HEK293 (cell line): ENCODE data around the gene ZNF329.

Source experiments
- AEBP2 ChIP-seq: fragments of 450-650 bp; formaldehyde crosslinking; IDR thresholded peaks from 2 replicates; pipeline ENCODE4 v1.5.1; 2016; ENCODE audit warnings: missing biosample characterization, missing genetic modification characterization, borderline replicate concordance
- BCL11A ChIP-seq: fragments of 450-650 bp; formaldehyde crosslinking; IDR thresholded peaks from 2 replicates; pipeline ENCODE4 v1.5.1; 2016; ENCODE audit warnings: low read depth, missing biosample characterization, missing genetic modification characterization
- HOXD13 ChIP-seq: sonication (generic); formaldehyde crosslinking; IDR thresholded peaks from 2 replicates; pipeline ENCODE4 v1.8.0; 2022; ENCODE audit warnings: missing genetic modification reagents, borderline replicate concordance
- PATZ1 ChIP-seq: fragments of 450-650 bp; formaldehyde crosslinking; IDR thresholded peaks from 2 replicates; pipeline ENCODE4 v1.5.1; 2016; ENCODE audit warnings: missing biosample characterization, missing genetic modification characterization
- REST ChIP-seq: fragments of 450-650 bp; formaldehyde crosslinking; IDR thresholded peaks from 2 replicates; pipeline ENCODE4 v1.5.1; 2016; ENCODE audit warnings: missing biosample characterization, missing genetic modification characterization
- SCRT1 ChIP-seq: fragments of 450-650 bp; formaldehyde crosslinking; IDR thresholded peaks from 2 replicates; pipeline ENCODE4 v1.5.1; 2016; ENCODE audit warnings: missing biosample characterization, missing genetic modification characterization, borderline replicate concordance
- SCRT2 ChIP-seq: fragments of 450-650 bp; formaldehyde crosslinking; IDR thresholded peaks from 2 replicates; pipeline ENCODE4 v1.5.1; 2016; ENCODE audit warnings: missing biosample characterization, missing genetic modification characterization
- YY1 ChIP-seq: fragments of 450-650 bp; formaldehyde crosslinking; IDR thresholded peaks from 2 replicates; pipeline ENCODE4 v1.5.1; 2018; ENCODE audit warnings: missing biosample characterization, missing genetic modification characterization
- ZBTB11 ChIP-seq: fragments of 450-650 bp; formaldehyde crosslinking; conservative IDR thresholded peaks from 2 replicates; pipeline ENCODE4 v1.5.1; 2016; ENCODE audit warnings: low read depth, missing biosample characterization, missing genetic modification characterization
- ZBTB6 ChIP-seq: fragments of 450-650 bp; formaldehyde crosslinking; IDR thresholded peaks from 2 replicates; pipeline ENCODE4 v1.5.1; 2017; ENCODE audit warnings: missing biosample characterization, missing genetic modification characterization
- ZIC2 ChIP-seq: fragments of 450-650 bp; formaldehyde crosslinking; IDR thresholded peaks from 2 replicates; pipeline ENCODE4 v1.5.1; 2016; ENCODE audit warnings: missing biosample characterization, missing genetic modification characterization
- ZNF274 ChIP-seq, 2 experiments: fragments of 200-500 bp in 1 of 2; fragments of 450-650 bp in 1 of 2; sonication (Bioruptor generic) in 1 of 2; formaldehyde crosslinking in 1 of 2; IDR thresholded peaks; 2 replicates each; pipeline versions ENCODE4 v1.5.1 to v1.6.1; 2014 to 2016; ENCODE audit warnings: borderline replicate concordance in 1 of 2, inconsistent platforms in 1 of 2, low read length in 1 of 2, missing biosample characterization in 1 of 2, missing genetic modification characterization in 1 of 2
- ZNF292 ChIP-seq: fragments of 450-650 bp; formaldehyde crosslinking; IDR thresholded peaks from 2 replicates; pipeline ENCODE4 v1.5.1; 2016; ENCODE audit warnings: low read depth, missing biosample characterization, missing genetic modification characterization, borderline replicate concordance
- ZNF324 ChIP-seq: fragments of 450-650 bp; formaldehyde crosslinking; IDR thresholded peaks from 2 replicates; pipeline ENCODE4 v1.5.1; 2016; ENCODE audit warnings: missing biosample characterization, missing genetic modification characterization
- ZNF394 ChIP-seq: fragments of 450-650 bp; formaldehyde crosslinking; IDR thresholded peaks from 2 replicates; pipeline ENCODE4 v1.5.1; 2016; ENCODE audit warnings: missing biosample characterization, missing genetic modification characterization, mild to moderate bottlenecking, moderate library complexity, borderline replicate concordance
- ZNF416 ChIP-seq: fragments of 450-650 bp; formaldehyde crosslinking; IDR thresholded peaks from 2 replicates; pipeline ENCODE4 v1.5.1; 2016; ENCODE audit warnings: missing biosample characterization, missing genetic modification characterization
- ZNF423 ChIP-seq: fragments of 450-650 bp; formaldehyde crosslinking; IDR thresholded peaks from 2 replicates; pipeline ENCODE4 v1.5.1; 2016; ENCODE audit warnings: missing biosample characterization, missing genetic modification characterization
- ZNF510 ChIP-seq: fragments of 450-650 bp; formaldehyde crosslinking; IDR thresholded peaks from 2 replicates; pipeline ENCODE4 v1.5.1; 2018; ENCODE audit warnings: mild to moderate bottlenecking, missing genetic modification characterization, missing biosample characterization; ENCODE audit not compliant: insufficient replicate concordance
- ZNF530 ChIP-seq: fragments of 450-650 bp; formaldehyde crosslinking; IDR thresholded peaks from 2 replicates; pipeline ENCODE4 v1.5.1; 2016; ENCODE audit warnings: low read depth, missing biosample characterization, missing genetic modification characterization
- ZNF623 ChIP-seq: fragments of 450-650 bp; formaldehyde crosslinking; IDR thresholded peaks from 2 replicates; pipeline ENCODE4 v1.5.1; 2016; ENCODE audit warnings: missing biosample characterization, missing genetic modification characterization
- ZNF654 ChIP-seq: fragments of 450-650 bp; formaldehyde crosslinking; IDR thresholded peaks from 2 replicates; pipeline ENCODE4 v1.5.1; 2016; ENCODE audit warnings: low read depth, missing biosample characterization, missing genetic modification characterization
- ZNF704 ChIP-seq: fragments of 450-650 bp; formaldehyde crosslinking; IDR thresholded peaks from 2 replicates; pipeline ENCODE4 v1.5.1; 2016; ENCODE audit warnings: missing biosample characterization, missing genetic modification characterization
- ZSCAN4 ChIP-seq: fragments of 450-650 bp; formaldehyde crosslinking; IDR thresholded peaks from 2 replicates; pipeline ENCODE4 v1.5.1; 2017; ENCODE audit warnings: missing biosample characterization, missing genetic modification characterization

The ZNF329 gene

GRCh38 chr19:58182989-58183816 lies 32.6 kb upstream of the ZNF329 start, which contains the start of gene ZNF274 (continued):
- TF ChIP-seq REST (peak; percentile 96), ZNF423 (tag by site-specific recombination) (peak; percentile 71), ZNF394 (tag by site-specific recombination) (peak; percentile 23; the same call in 1 of the 2 replicates), SCRT2 (no peak), BCL11A (tag by site-specific recombination) (peak; percentile 95), ZNF292 (no peak), ZSCAN4 (tag by site-specific recombination) (no peak), ZNF416 (tag by site-specific recombination) (no peak), HOXD13 (CRISPR knock-in tag) (no peak), ZBTB6 (tag by site-specific recombination) (0 out of 2 replicates have a peak, but pooled peaks have one; percentile 10), ZNF654 (tag by site-specific recombination) (no peak), ZNF623 (tag by site-specific recombination) (no peak), ZBTB11 (peak; percentile 81), PATZ1 (peak; percentile 97), ZNF530 (peak; percentile 92; the same call in 1 of the 2 replicates), YY1 (peak; percentile 97), ZNF274 (IDR thresholded peaks at IDR 0.05; ENCODE audit: low read length) (no peak), ZNF274 (tag by site-specific recombination; IDR thresholded peaks at IDR 0.05; ENCODE audit: borderline replicate concordance) (no peak), ZIC2 (tag by site-specific recombination) (no peak), ZNF510 (tag by site-specific recombination) (no peak), AEBP2 (tag by site-specific recombination) (no peak), SCRT1 (tag by site-specific recombination) (no peak), ZNF324 (tag by site-specific recombination) (peak; percentile 74), ZNF704 (tag by site-specific recombination) (no peak)
